K562 (cell line): ENCODE results near the gene ATXN7. TPM values are rescaled to one million over a fixed set of nuclear protein-coding genes. Genes with fewer than 3 reads are reported as not detected.

ENCODE experiments used
- ATAC-seq: fragments of 200-7000 bp; cut with Tn5 transposase; 3 replicates; pipeline ENCODE4 v1.9.1; 2020; ENCODE audit warnings: moderate library complexity
- BruUV-seq: library from RNA; stranded (reverse); fragments of 400-500 nt; replicated peaks from 2 replicates; lab custom pipeline; 2021; lab: Mats Ljungman, UMichigan
- CTCF ChIA-PET: fragments of 300-600 bp; formaldehyde crosslinking; extraction: SDS; loops from one replicate; lab custom pipeline; 2021; ENCODE audit warnings: low intra/inter-chr PET ratio; lab: Yijun Ruan, JAX
- POLR2A ChIA-PET: fragments of 300-600, 350-650 bp; sonication (Branson Sonifier 250); formaldehyde crosslinking; extraction: SDS; loops from one replicate; lab custom pipeline; 2021; ENCODE audit warnings: antibody characterized with exemption, inconsistent platforms; lab: Yijun Ruan, JAX
- DNase-seq, 4 experiments: peaks; one replicate each; pipeline versions ENCODE4 v3.0.0 to v3.0.0-alpha.2; 2011 to 2018; ENCODE audit warnings: low spot score in 3 of 4, mixed read lengths in 3 of 4; ENCODE audit errors: extremely low read depth in 1 of 4
- FAIRE-seq: peaks from 2 replicates; lab custom pipeline; 2011; peaks lifted over from hg19 to GRCh38; lab: Jason Lieb, UNC
- H2AFZ ChIP-seq: 2 replicates; pipeline ENCODE4 v1.6.0; 2011; ENCODE audit warnings: low read depth, low read length, control low read depth, inconsistent platforms
- H3K27ac ChIP-seq: fragments of 200-600 bp; 3 replicates; pipeline ENCODE4 v1.8.0; 2011; ENCODE audit warnings: low read depth, mild to moderate bottlenecking, control low read depth, inconsistent platforms, low read length, moderate library complexity, mixed read lengths; ENCODE audit errors: extremely low read depth
- H3K27me3 ChIP-seq, 2 experiments: fragments of 300-600 bp in 1 of 2; 2 replicates in 1 of 2; 3 replicates in 1 of 2; pipeline versions ENCODE4 v1.6.0 to v1.8.0; 2011; ENCODE audit warnings: inconsistent platforms in 2 of 2, low read length in 2 of 2, mild to moderate bottlenecking in 1 of 2, mixed read lengths in 1 of 2, moderate library complexity in 1 of 2; ENCODE audit not compliant: control insufficient read depth in 2 of 2, insufficient read depth in 2 of 2
- H3K36me3 ChIP-seq: fragments of 300-600 bp; 3 replicates; pipeline ENCODE4 v1.8.0; 2011; ENCODE audit warnings: mild to moderate bottlenecking, low read length, inconsistent platforms; ENCODE audit not compliant: control insufficient read depth, insufficient read depth
- H3K4me1 ChIP-seq, 2 experiments: fragments of 200-600 bp in 1 of 2; replicated peaks in 1 of 2; 2 replicates in 1 of 2; 3 replicates in 1 of 2; pipeline versions ENCODE4 v1.5.1 to v1.8.0; 2011; ENCODE audit warnings: inconsistent platforms in 2 of 2, low read length in 2 of 2, mild to moderate bottlenecking in 1 of 2, mixed read lengths in 1 of 2, moderate library complexity in 1 of 2; ENCODE audit not compliant: control insufficient read depth in 2 of 2, insufficient read depth in 2 of 2
- H3K4me2 ChIP-seq: 2 replicates; pipeline ENCODE4 v1.6.1; 2011; ENCODE audit warnings: low read length, control low read depth, inconsistent platforms, mixed read lengths; ENCODE audit not compliant: insufficient read depth
- H3K4me3 ChIP-seq: fragments of 200-600 bp; sonication (generic), shearing (Covaris generic); 2 replicates; pipeline ENCODE4 v1.5.1; 2016; ENCODE audit warnings: control low read depth, inconsistent platforms
- H3K79me2 ChIP-seq: fragments of 200-600 bp; 3 replicates; pipeline ENCODE4 v1.8.0; 2011; ENCODE audit warnings: low read length, inconsistent platforms; ENCODE audit not compliant: control insufficient read depth, insufficient read depth
- H3K9ac ChIP-seq, 2 experiments: 2 replicates each; pipeline versions ENCODE4 v1.6.0 to v1.6.1; 2011; ENCODE audit warnings: low read depth in 2 of 2, low read length in 2 of 2, control low read depth in 1 of 2, inconsistent platforms in 1 of 2, mild to moderate bottlenecking in 1 of 2, mixed read lengths in 1 of 2; ENCODE audit not compliant: insufficient read depth in 1 of 2
- H3K9me1 ChIP-seq: one replicate; pipeline ENCODE4 v1.6.0; 2011; ENCODE audit warnings: inconsistent platforms, mild to moderate bottlenecking, low read length, moderate library complexity; ENCODE audit not compliant: control insufficient read depth, insufficient read depth
- H3K9me3 ChIP-seq: replicated peaks from 2 replicates; pipeline ENCODE4 v1.5.1; 2011; ENCODE audit warnings: low read depth, low read length, inconsistent platforms; ENCODE audit not compliant: control insufficient read depth, insufficient read depth
- H4K20me1 ChIP-seq: replicated peaks from 2 replicates; pipeline ENCODE4 v1.6.1; 2011; ENCODE audit warnings: low read length, inconsistent platforms, mixed read lengths; ENCODE audit not compliant: control insufficient read depth, insufficient read depth
- ADNP ChIP-seq: fragments of 200-800 bp; sonication (Bioruptor generic); IDR thresholded peaks from 2 replicates; pipeline ENCODE4 v1.6.1; 2016; ENCODE audit warnings: missing genetic modification characterization, missing compliant biosample characterization
- ZNF277 ChIP-seq: fragments of 250-450 bp; sonication (Bioruptor Pico); IDR thresholded peaks from 2 replicates; pipeline ENCODE4 v1.8.0; 2022; ENCODE audit warnings: inconsistent platforms, mild to moderate bottlenecking, moderate library complexity, borderline replicate concordance
- WGBS: fragments of 100-300 bp; shearing (Covaris generic); methylation state at CpG from one replicate; pipeline ENCODE4 v1.1.6; 2016; ENCODE audit warnings: low coverage, mixed read lengths; ENCODE audit not compliant: insufficient coverage; ENCODE audit errors: missing lambda C conversion rate; 5-methylcytosine and 5-hydroxymethylcytosine counted together
- in situ Hi-C: fragments of 300-500 bp; cut with MboI; formaldehyde crosslinking; loops from 4 replicates; pipeline ENCODE4 v1.15.0; 2018; ENCODE audit warnings: inconsistent platforms, mixed read lengths
- intact Hi-C: fragments of 100-400 bp; cut with micrococcal nuclease; formaldehyde crosslinking; loops from 2 replicates; pipeline ENCODE4 v1.14.2; 2022
- polyA plus RNA-seq, 8 experiments: library from polyadenylated mRNA; depleted of rRNA in 4 of 8; stranded (reverse) in 5 of 8; unstranded in 3 of 8; fragments of >200 nt; fragmentation: Nextera tagmentation in 2 of 8; fragmentation: Illumina TruSeq in 1 of 8; extraction: Ambion mirVana in 2 of 8; extraction: Trizol in 1 of 8; gene quantifications; 2 replicates each; pipeline versions ENCODE4 v1.2.1 to v1.2.3, GENCODE V29; 2011 to 2014; ENCODE audit warnings: inconsistent platforms in 1 of 8, missing spikeins in 1 of 8
- total RNA-seq, 7 experiments: library from RNA; depleted of rRNA in 6 of 7; stranded (reverse); fragments of >200 nt in 6 of 7; fragmentation: Illumina TruSeq in 2 of 7; extraction: Trizol in 2 of 7; gene quantifications; 2 replicates each; pipeline versions ENCODE4 v1.2.1 to v1.2.3, GENCODE V29; 2011 to 2021; ENCODE audit warnings: low replicate concordance in 1 of 7
- TF ChIP-seq, protein P1 (sequence below), 3 experiments: fragments of 200-800 bp in 1 of 3; fragments of 250-450 bp in 1 of 3; fragments of 450-650 bp in 1 of 3; sonication (Bioruptor Pico) in 1 of 3; sonication (Bioruptor generic) in 1 of 3; formaldehyde crosslinking in 1 of 3; IDR thresholded peaks; 2 replicates each; pipeline versions ENCODE4 v1.6.1 to v1.8.0; 2016 to 2022; ENCODE audit warnings: mild to moderate bottlenecking in 2 of 3, missing genetic modification characterization in 2 of 3, missing compliant biosample characterization in 1 of 3, moderate library complexity in 1 of 3

The ATXN7 gene
- total and polyA plus RNA-seq, 9 of the 15 experiments (the other 6 are each of a cell fraction or from before 2014, with no cell fraction given): 0.41 to 9.2 (median 6.7) TPM

GRCh38 chr3:63933459-63933858, 69.8 kb downstream of the ATXN7 start:
- H3K9me1 ChIP-seq: no peaks in the 10 kb centered on the region
- H3K4me1 ChIP-seq: peaks cover 0 to 15% of the 10 kb centered on the region in 2 experiments; a peak in 3 of 5 replicates
- no peaks in the 10 kb centered on the region for H3K27me3 ChIP-seq
- peaks cover 59% of the 10 kb centered on the region for H3K79me2 ChIP-seq
- FAIRE-seq (no peak), ATAC-seq (no peak), DNase-seq (no peak)
- no peak for TF ChIP-seq ADNP (tag)
- 80% methylated on average over 1 of the region's 1 CpG for WGBS
- no peak overlapping the region for H3K4me2 ChIP-seq
- no peak overlapping the region for H2AFZ ChIP-seq
- H3K4me3 ChIP-seq: no peak overlapping the region
- BruUV-seq: no TSS peak
- H3K36me3 ChIP-seq: peaks cover 17% of the 10 kb centered on the region; the same call in 1 of the 3 replicates
- 0 out of 2 replicates have a peak, but pooled peaks cover 5% of the 10 kb centered on the region for H4K20me1 ChIP-seq
- peak overlapping the region; percentile 15; the same call in 1 of the 3 replicates for H3K27ac ChIP-seq
- in situ Hi-C loops: no loop called here
- ChIA-PET POLR2A (interaction anchor here (0.5 kb wide), 1 partner anchor 79 kb away, joined by 5 read pairs; no protein-coding TSS in a partner anchor), CTCF (no interaction called here)
- H3K9ac ChIP-seq: no peak overlapping the region
- intact Hi-C loops: no loop called here
- no peaks in the 10 kb centered on the region for H3K9me3 ChIP-seq

DNA sequence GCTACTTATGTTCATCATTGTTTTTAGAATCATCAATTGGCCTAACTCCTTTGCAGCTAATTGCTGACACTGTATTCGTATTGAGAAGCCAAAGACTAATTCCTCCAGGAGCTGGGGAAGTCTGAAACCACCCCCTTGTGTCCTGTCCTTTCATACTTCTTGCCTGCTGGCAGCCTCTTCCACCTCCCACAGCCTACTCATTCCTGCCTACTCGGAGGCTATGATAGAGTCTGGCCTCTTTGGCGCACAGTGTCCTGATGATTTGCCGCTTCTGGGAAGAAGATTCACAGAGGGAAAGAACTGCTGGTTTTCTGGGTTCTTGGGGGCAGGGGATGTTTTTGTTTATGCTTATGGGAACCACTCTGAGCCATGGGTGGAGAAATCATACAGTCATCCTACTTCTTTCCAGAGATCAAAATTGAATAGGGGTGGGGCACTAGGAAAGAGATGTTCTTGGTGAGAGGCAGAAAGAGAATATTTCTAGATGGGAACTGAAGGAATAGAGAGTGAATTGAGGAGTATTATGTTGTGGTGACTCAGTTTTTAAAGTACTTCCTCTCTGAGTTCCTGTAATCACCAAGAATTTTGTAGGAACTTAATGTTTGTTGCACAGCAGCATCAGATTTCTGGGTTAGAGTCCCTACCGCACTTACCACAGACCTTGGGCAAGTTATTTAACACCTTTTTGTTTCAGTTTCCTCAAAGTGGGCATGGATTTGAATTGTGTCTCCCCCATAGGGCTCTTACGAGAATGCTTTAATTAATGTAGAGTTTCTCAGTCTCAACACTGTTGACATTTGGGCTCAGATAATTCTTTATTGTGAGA, 70.6 kb downstream of the ATXN7 start:
- Histone ChIP-seq H3K27me3 (no peaks in the 10 kb centered on the region), H3K4me2 (no peak overlapping the region), H3K36me3 (peaks cover 18% of the 10 kb centered on the region; the same call in 1 of the 3 replicates), H3K4me1 (peaks cover 0 to 15% of the 10 kb centered on the region in 2 experiments; a peak in 3 of 5 replicates), H3K79me2 (peaks cover 62% of the 10 kb centered on the region), H4K20me1 (0 out of 2 replicates have a peak, but pooled peaks cover 5% of the 10 kb centered on the region), H3K4me3 (no peak overlapping the region), H3K27ac (no peak overlapping the region), H3K9me3 (no peaks in the 10 kb centered on the region), H2AFZ (no peak overlapping the region), H3K9ac (no peak overlapping the region), H3K9me1 (no peaks in the 10 kb centered on the region)
- ChIA-PET POLR2A (interaction anchor here (0.5 kb wide), 1 partner anchor 80 kb away, joined by 5 read pairs; no protein-coding TSS in a partner anchor), CTCF (no interaction called here)
- FAIRE-seq (no peak), ATAC-seq (no peak), DNase-seq (no peak)
- no TSS peak for BruUV-seq
- TF ChIP-seq, protein P1, sequence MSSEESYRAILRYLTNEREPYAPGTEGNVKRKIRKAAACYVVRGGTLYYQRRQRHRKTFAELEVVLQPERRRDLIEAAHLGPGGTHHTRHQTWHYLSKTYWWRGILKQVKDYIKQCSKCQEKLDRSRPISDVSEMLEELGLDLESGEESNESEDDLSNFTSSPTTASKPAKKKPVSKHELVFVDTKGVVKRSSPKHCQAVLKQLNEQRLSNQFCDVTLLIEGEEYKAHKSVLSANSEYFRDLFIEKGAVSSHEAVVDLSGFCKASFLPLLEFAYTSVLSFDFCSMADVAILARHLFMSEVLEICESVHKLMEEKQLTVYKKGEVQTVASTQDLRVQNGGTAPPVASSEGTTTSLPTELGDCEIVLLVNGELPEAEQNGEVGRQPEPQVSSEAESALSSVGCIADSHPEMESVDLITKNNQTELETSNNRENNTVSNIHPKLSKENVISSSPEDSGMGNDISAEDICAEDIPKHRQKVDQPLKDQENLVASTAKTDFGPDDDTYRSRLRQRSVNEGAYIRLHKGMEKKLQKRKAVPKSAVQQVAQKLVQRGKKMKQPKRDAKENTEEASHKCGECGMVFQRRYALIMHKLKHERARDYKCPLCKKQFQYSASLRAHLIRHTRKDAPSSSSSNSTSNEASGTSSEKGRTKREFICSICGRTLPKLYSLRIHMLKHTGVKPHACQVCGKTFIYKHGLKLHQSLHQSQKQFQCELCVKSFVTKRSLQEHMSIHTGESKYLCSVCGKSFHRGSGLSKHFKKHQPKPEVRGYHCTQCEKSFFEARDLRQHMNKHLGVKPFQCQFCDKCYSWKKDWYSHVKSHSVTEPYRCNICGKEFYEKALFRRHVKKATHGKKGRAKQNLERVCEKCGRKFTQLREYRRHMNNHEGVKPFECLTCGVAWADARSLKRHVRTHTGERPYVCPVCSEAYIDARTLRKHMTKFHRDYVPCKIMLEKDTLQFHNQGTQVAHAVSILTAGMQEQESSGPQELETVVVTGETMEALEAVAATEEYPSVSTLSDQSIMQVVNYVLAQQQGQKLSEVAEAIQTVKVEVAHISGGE (CRISPR knock-in tag; IDR thresholded peaks at IDR 0.05): peak in 1 of 3 experiments; percentile 47; a peak in 2 of 6 replicates
- no peak for TF ChIP-seq ZNF277
- in situ Hi-C loops: no loop called here
- 78% methylated on average over 5 of the region's 6 CpGs for WGBS
- intact Hi-C loops: no loop called here
